Endothelial cell of umbilical vein (primary cell): ENCODE measurements around the gene LGALS3BP. TPM values are rescaled to one million over a fixed set of nuclear protein-coding genes. Genes with fewer than 3 reads are reported as not detected.

ENCODE experiments used
- BruUV-seq: library from RNA; stranded (reverse); fragments of 400-500 nt; replicated peaks from 2 replicates; lab custom pipeline; 2021; lab: Mats Ljungman, UMichigan
- CTCF ChIA-PET: fragments of 300-600, 350-600 bp; sonication (Branson Sonifier 250); formaldehyde crosslinking; loops from one replicate; lab custom pipeline; 2021; ENCODE audit warnings: antibody characterized with exemption, inconsistent platforms; lab: Charles Lee
- POLR2A ChIA-PET: fragments of 300-600, 350-600 bp; sonication (Branson Sonifier 250); formaldehyde crosslinking; loops from one replicate; lab custom pipeline; 2021; ENCODE audit warnings: antibody characterized with exemption, inconsistent platforms; lab: Charles Lee
- DNase-seq: peaks from one replicate; pipeline ENCODE4 v3.0.0-alpha.2; 2011; ENCODE audit warnings: low read depth, low spot score
- FAIRE-seq: peaks from 2 replicates; lab custom pipeline; 2011; peaks lifted over from hg19 to GRCh38; lab: Jason Lieb, UNC
- H2AFZ ChIP-seq: 2 replicates; pipeline ENCODE4 v1.6.0; 2012; ENCODE audit warnings: low read depth, low read length, control low read depth, inconsistent platforms
- H3K27ac ChIP-seq: 2 replicates; pipeline ENCODE4 v1.5.1; 2011; ENCODE audit warnings: low read depth, mild to moderate bottlenecking, control low read depth, low read length, moderate library complexity; ENCODE audit not compliant: insufficient read depth
- H3K27me3 ChIP-seq, 2 experiments: 2 replicates each; pipeline versions ENCODE4 v1.6.0 to v1.6.1; 2011; ENCODE audit warnings: low read length in 2 of 2, mixed read lengths in 1 of 2; ENCODE audit not compliant: control insufficient read depth in 2 of 2, insufficient read depth in 2 of 2
- H3K36me3 ChIP-seq, 2 experiments: 2 replicates in 1 of 2; 3 replicates in 1 of 2; pipeline ENCODE4 v1.5.1; 2011; ENCODE audit warnings: low read length in 2 of 2, mild to moderate bottlenecking in 1 of 2, moderate library complexity in 1 of 2; ENCODE audit not compliant: control insufficient read depth in 2 of 2, insufficient read depth in 2 of 2; ENCODE audit errors: extremely low read depth in 1 of 2
- H3K4me1 ChIP-seq: 3 replicates; pipeline ENCODE4 v1.5.1; 2011; ENCODE audit warnings: mild to moderate bottlenecking, low read length; ENCODE audit not compliant: control insufficient read depth, insufficient read depth; ENCODE audit errors: extremely low read depth
- H3K4me2 ChIP-seq: 2 replicates; pipeline ENCODE4 v1.6.1; 2011; ENCODE audit warnings: low read length, control low read depth, mixed read lengths; ENCODE audit not compliant: insufficient read depth
- H3K4me3 ChIP-seq, 3 experiments: fragments of 200-600 bp in 1 of 3; sonication (generic), shearing (Covaris generic) in 1 of 3; replicated peaks in 1 of 3; 2 replicates each; pipeline ENCODE4 v1.5.1; 2011 to 2016; ENCODE audit warnings: control low read depth in 3 of 3, low read length in 3 of 3, mild to moderate bottlenecking in 2 of 3, inconsistent platforms in 1 of 3, low read depth in 1 of 3, moderate library complexity in 1 of 3; ENCODE audit not compliant: insufficient read depth in 1 of 3
- H3K79me2 ChIP-seq: 2 replicates; pipeline ENCODE4 v1.6.0; 2012; ENCODE audit warnings: low read length, inconsistent platforms; ENCODE audit not compliant: control insufficient read depth, insufficient read depth
- H3K9ac ChIP-seq: replicated peaks from 2 replicates; pipeline ENCODE3; 2011; ENCODE audit warnings: low read length, control low read depth; ENCODE audit not compliant: insufficient read depth; ENCODE audit errors: extremely low read depth
- H3K9me1 ChIP-seq: replicated peaks from 3 replicates; pipeline ENCODE4 v1.6.0; 2011; ENCODE audit warnings: mild to moderate bottlenecking, low read length; ENCODE audit not compliant: control insufficient read depth, insufficient read depth; ENCODE audit errors: extremely low read depth
- H3K9me3 ChIP-seq: replicated peaks from 2 replicates; pipeline ENCODE4 v1.5.1; 2012; ENCODE audit warnings: low read length, inconsistent platforms; ENCODE audit not compliant: control insufficient read depth, insufficient read depth
- H4K20me1 ChIP-seq: replicated peaks from 2 replicates; pipeline ENCODE3; 2011; ENCODE audit warnings: mild to moderate bottlenecking, low read length; ENCODE audit not compliant: control insufficient read depth, insufficient read depth; ENCODE audit errors: extremely low read depth
- EZH2 ChIP-seq: IDR thresholded peaks from 2 replicates; pipeline ENCODE4 v1.6.1; 2012; ENCODE audit warnings: borderline replicate concordance, low read depth, mild to moderate bottlenecking, moderate library complexity, low read length, inconsistent platforms; ENCODE audit not compliant: severe bottlenecking
- FOS ChIP-seq: IDR thresholded peaks from 2 replicates; pipeline ENCODE4 v1.6.1; 2011; ENCODE audit warnings: mild to moderate bottlenecking, low read length, moderate library complexity, borderline replicate concordance; ENCODE audit not compliant: insufficient read depth
- GATA2 ChIP-seq: IDR thresholded peaks from 2 replicates; pipeline ENCODE4 v1.7.0; 2011; ENCODE audit warnings: low read depth, mild to moderate bottlenecking, moderate library complexity, mixed read lengths, low read length; ENCODE audit not compliant: insufficient read length, insufficient read depth
- JUN ChIP-seq: IDR thresholded peaks from 2 replicates; pipeline ENCODE4 v1.6.1; 2011; ENCODE audit warnings: borderline replicate concordance, low read depth; ENCODE audit not compliant: insufficient read length, insufficient read depth
- MYC ChIP-seq: IDR thresholded peaks from one replicate; pipeline ENCODE4 v1.6.1; 2011; ENCODE audit warnings: mild to moderate bottlenecking, low read depth, low read length
- POLR2A ChIP-seq: IDR thresholded peaks from 2 replicates; pipeline ENCODE4 v1.6.1; 2012; ENCODE audit warnings: low read depth, mild to moderate bottlenecking, control low read depth, low read length
- POLR2AphosphoS5 ChIP-seq: IDR thresholded peaks from 2 replicates; pipeline ENCODE4 v1.6.1; 2012; ENCODE audit warnings: low read depth, mild to moderate bottlenecking, control low read depth, low read length, moderate library complexity; ENCODE audit not compliant: insufficient read depth
- dilution Hi-C: fragments of 300-500 bp; cut with MboI; formaldehyde crosslinking; loops from one replicate; pipeline ENCODE4 v1.15.0; 2019; ENCODE audit warnings: low sequenced_read_pairs; ENCODE audit not compliant: extremely low pct_ligation_motif_present
- intact Hi-C: fragments of 100-400 bp; cut with micrococcal nuclease; formaldehyde crosslinking; loops from one replicate; pipeline ENCODE4 v1.10.0; 2022
- polyA plus RNA-seq, 4 experiments: library from polyadenylated mRNA; depleted of rRNA in 3 of 4; stranded (reverse) in 3 of 4; unstranded in 1 of 4; fragments of >200 nt; gene quantifications; 2 replicates each; pipeline versions ENCODE4 v1.2.1 to v1.2.3, GENCODE V29; 2011 to 2012; ENCODE audit warnings: missing spikeins in 1 of 4
- total RNA-seq: library from RNA; stranded (reverse); gene quantifications from 2 replicates; pipeline ENCODE4 v1.2.3, GENCODE V29; 2021
- TF ChIP-seq, protein P1 (sequence below): IDR thresholded peaks from 2 replicates; pipeline ENCODE4 v1.6.1; 2011; ENCODE audit not compliant: insufficient read depth, insufficient read length
- TF ChIP-seq, protein P2 (sequence below), 2 donors: IDR thresholded peaks; 1 replicate in 1 of 2; 2 replicates in 1 of 2; pipeline ENCODE4 v1.5.1; 2011; ENCODE audit warnings: low read length in 2 of 2, mild to moderate bottlenecking in 2 of 2, moderate library complexity in 2 of 2, control low read depth in 1 of 2, inconsistent platforms in 1 of 2, low read depth in 1 of 2; ENCODE audit not compliant: insufficient read depth in 1 of 2; ENCODE audit errors: extremely low read depth in 1 of 2

The LGALS3BP gene
- total and polyA plus RNA-seq, 2 donors (not counting 3 experiments of a cell fraction or from before 2014, with no cell fraction given) = 0.77 to 1.3 TPM

DNA sequence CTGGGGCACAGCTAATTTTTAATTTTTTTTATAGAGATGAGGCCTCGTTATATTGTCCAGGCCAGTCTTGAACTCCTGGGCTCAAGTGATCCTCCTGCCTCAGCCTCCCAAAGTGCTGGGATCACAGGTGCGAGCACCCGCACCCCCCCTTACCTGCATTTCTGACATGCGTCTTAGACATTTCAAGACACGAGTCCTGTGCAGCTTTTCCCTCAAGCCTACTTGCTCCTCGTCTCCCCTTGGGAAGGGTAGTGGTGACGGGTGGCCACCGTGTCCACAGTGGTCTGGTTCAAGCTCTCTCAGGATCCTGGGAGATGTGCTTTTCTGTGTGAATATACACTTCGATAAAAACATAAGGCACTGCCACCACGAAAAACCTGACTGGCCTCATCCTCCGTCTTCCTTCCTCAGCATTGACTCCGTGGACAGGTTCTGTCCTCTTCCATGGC, 20.2 kb upstream of the LGALS3BP start:
- Histone ChIP-seq H3K9me1 (no peaks in the 10 kb centered on the region), H3K9ac (no peak overlapping the region), H3K36me3 (peaks cover 9 to 31% of the 10 kb centered on the region in 2 experiments), H3K27ac (no peak overlapping the region), H3K27me3 (no peaks in the 10 kb centered on the region), H3K4me3 (no peak overlapping the region), H4K20me1 (no peaks in the 10 kb centered on the region), H3K4me2 (no peak overlapping the region), H3K79me2 (peaks cover 68% of the 10 kb centered on the region), H2AFZ (no peak overlapping the region), H3K9me3 (no peaks in the 10 kb centered on the region), H3K4me1 (no peaks in the 10 kb centered on the region)
- dilution Hi-C loops = no loop called here
- DNase-seq (no peak), FAIRE-seq (no peak)
- BruUV-seq = no TSS peak
- ChIA-PET POLR2A (no interaction called here), CTCF (no interaction called here)
- intact Hi-C loops = no loop called here
- TF ChIP-seq, protein P1, sequence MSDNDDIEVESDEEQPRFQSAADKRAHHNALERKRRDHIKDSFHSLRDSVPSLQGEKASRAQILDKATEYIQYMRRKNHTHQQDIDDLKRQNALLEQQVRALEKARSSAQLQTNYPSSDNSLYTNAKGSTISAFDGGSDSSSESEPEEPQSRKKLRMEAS = no peak
- TF ChIP-seq POLR2A (no peak), GATA2 (no peak), MYC (no peak), POLR2AphosphoS5 (no peak), FOS (no peak), EZH2 (no peak), JUN (no peak)
- TF ChIP-seq, protein P2, sequence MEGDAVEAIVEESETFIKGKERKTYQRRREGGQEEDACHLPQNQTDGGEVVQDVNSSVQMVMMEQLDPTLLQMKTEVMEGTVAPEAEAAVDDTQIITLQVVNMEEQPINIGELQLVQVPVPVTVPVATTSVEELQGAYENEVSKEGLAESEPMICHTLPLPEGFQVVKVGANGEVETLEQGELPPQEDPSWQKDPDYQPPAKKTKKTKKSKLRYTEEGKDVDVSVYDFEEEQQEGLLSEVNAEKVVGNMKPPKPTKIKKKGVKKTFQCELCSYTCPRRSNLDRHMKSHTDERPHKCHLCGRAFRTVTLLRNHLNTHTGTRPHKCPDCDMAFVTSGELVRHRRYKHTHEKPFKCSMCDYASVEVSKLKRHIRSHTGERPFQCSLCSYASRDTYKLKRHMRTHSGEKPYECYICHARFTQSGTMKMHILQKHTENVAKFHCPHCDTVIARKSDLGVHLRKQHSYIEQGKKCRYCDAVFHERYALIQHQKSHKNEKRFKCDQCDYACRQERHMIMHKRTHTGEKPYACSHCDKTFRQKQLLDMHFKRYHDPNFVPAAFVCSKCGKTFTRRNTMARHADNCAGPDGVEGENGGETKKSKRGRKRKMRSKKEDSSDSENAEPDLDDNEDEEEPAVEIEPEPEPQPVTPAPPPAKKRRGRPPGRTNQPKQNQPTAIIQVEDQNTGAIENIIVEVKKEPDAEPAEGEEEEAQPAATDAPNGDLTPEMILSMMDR (IDR thresholded peaks at IDR 0.05; ENCODE audit: extremely low read depth in 1 of 2, insufficient read depth in 1 of 2, low read depth in 1 of 2, low read length in 2 of 2) = no peak
